Measurements from ENCODE around the gene RBM45. TPM values are rescaled to one million over a fixed set of nuclear protein-coding genes. Genes with fewer than 3 reads are reported as not detected.
A peak's percentile ranks its signal among the peaks of the same experiment; 100 is the strongest.

The RBM45 gene
- total RNA-seq (2014; rRNA removed; shearing (Covaris generic)) = 13.2 and 13.9 TPM in 2 replicates
- total RNA-seq (2022) = 18.1 and 22.5 TPM in 2 replicates
- percentile 68 among the genes with signal in this experiment for Bru-seq, nascent RNA
- percentile 58 among the genes with signal in this experiment for BruChase-seq, experiment 1, labeled RNA remaining after a 6-hour chase
- percentile 67 among the genes with signal in this experiment for BruChase-seq, experiment 2, labeled RNA remaining after a 2-hour chase
- long read RNA-seq, transcript RBM45-201 (10 exons, 1,785 nt) = major isoform, 16 of 35 reads
- long read RNA-seq, partial matches to known transcripts = 6 of 35 reads
- long read RNA-seq, other reads (novel, unspliced or antisense) = 10 of 35 reads

- BruUV-seq (replicated peaks) = no TSS peak
These were observed at the start of gene RBM45 for GRCh38 chr2:178112202-178113152. Gene RBM45 (plus strand): TSS chr2:178112437. CDS start chr2:178112547, 110 bp downstream.

GRCh38 chr2:178066324-178066723 lies 45.9 kb upstream of the RBM45 start:
- no peak for DNase-seq (ENCODE audit: low spot score)
- BruUV-seq (replicated peaks) = no TSS peak
- Histone ChIP-seq H3K9me3 (ENCODE audit: low read length) (no peaks in the 10 kb centered on the region), H2AFZ (ENCODE audit: low read length) (no peak overlapping the region), H3K9me2 (ENCODE audit: insufficient read depth, low read length) (no peaks in the 10 kb centered on the region), H3K79me2 (ENCODE audit: insufficient read depth, low read depth, low read length) (no peaks in the 10 kb centered on the region), H3K27ac (ENCODE audit: low read depth, low read length, poor library complexity, severe bottlenecking) (no peak overlapping the region), H3K4me1 (ENCODE audit: insufficient read depth, low read length, poor library complexity, severe bottlenecking) (no peaks in the 10 kb centered on the region), H3K36me3 (ENCODE audit: insufficient read depth, low read length) (no peaks in the 10 kb centered on the region), H4K20me1 (ENCODE audit: insufficient read depth, low read length) (no peaks in the 10 kb centered on the region), H3K4me3 (ENCODE audit: low read depth, low read length, poor library complexity, severe bottlenecking) (no peak overlapping the region), H3K4me2 (ENCODE audit: low read length) (no peak overlapping the region)
- ChIA-PET CTCF (ENCODE audit: unreplicated experiment) (no interaction called here), POLR2A (no interaction called here)
- TF ChIP-seq CTCF (conservative IDR thresholded peaks at IDR 0.05; ENCODE audit: low read length) (no peak), EZH2phosphoT487 (IDR thresholded peaks at IDR 0.05; ENCODE audit: borderline replicate concordance, low read depth, low read length) (no peak)
- intact Hi-C loops (cut with micrococcal nuclease; ENCODE audit: unreplicated experiment) = no loop called here

More at GRCh38 chr2:178112202-178113152, at the start of gene RBM45:
- peak within 1 kb of the TSS; percentile 10 for H3K27ac ChIP-seq (ENCODE audit: low read depth, low read length, poor library complexity, severe bottlenecking)
- H2AFZ ChIP-seq (ENCODE audit: low read length) = peak within 1 kb of the TSS; percentile 81
- no peaks in the 10 kb centered on the region for H3K9me3 ChIP-seq (ENCODE audit: low read length)
- H3K4me2 ChIP-seq (ENCODE audit: low read length) = peak within 1 kb of the TSS; percentile 80
- peaks cover 11% of the 10 kb centered on the region for H3K4me1 ChIP-seq (ENCODE audit: insufficient read depth, low read length, poor library complexity, severe bottlenecking)
- H4K20me1 ChIP-seq (ENCODE audit: insufficient read depth, low read length) = no peaks in the 10 kb centered on the region
- CTCF ChIA-PET (ENCODE audit: unreplicated experiment) = interaction anchor here (0.8 to 1.3 kb wide), 2 partner anchors 8 to 16 kb away, joined by 3 to 4 read pairs; no protein-coding TSS in a partner anchor
- intact Hi-C loops (cut with micrococcal nuclease; ENCODE audit: unreplicated experiment) = loop anchor here (2.0 to 5.0 kb wide), 2 partner anchors 166 to 300 kb away; no protein-coding TSS in a partner anchor
- peak within 1 kb of the TSS; percentile 87 for H3K4me3 ChIP-seq (ENCODE audit: low read depth, low read length, poor library complexity, severe bottlenecking)
- peaks cover 7% of the 10 kb centered on the region for H3K36me3 ChIP-seq (ENCODE audit: insufficient read depth, low read length)
- TF ChIP-seq CTCF (conservative IDR thresholded peaks at IDR 0.05; ENCODE audit: low read length) (peak; percentile 93), EZH2phosphoT487 (IDR thresholded peaks at IDR 0.05; ENCODE audit: borderline replicate concordance, low read depth, low read length) (no peak)
- H3K79me2 ChIP-seq (ENCODE audit: insufficient read depth, low read depth, low read length) = peaks cover 5% of the 10 kb centered on the region; the same call in 1 of the 2 replicates
- peak; percentile 93 for DNase-seq (ENCODE audit: low spot score)
- POLR2A ChIA-PET = interaction anchor here (0.7 to 1.8 kb wide), 6 partner anchors 9 to 24 kb away, joined by 3 to 6 read pairs (median 4); no protein-coding TSS in a partner anchor
- no peaks in the 10 kb centered on the region for H3K9me2 ChIP-seq (ENCODE audit: insufficient read depth, low read length)

All from OCI-LY7 (cell line).